MG63 (cell line): ENCODE results near the gene DGKI. TPM values are rescaled to one million over a fixed set of nuclear protein-coding genes. Genes with fewer than 3 reads are reported as not detected.
A peak's percentile ranks its signal among the peaks of the same experiment; 100 is the strongest.

Source experiments
- DNase-seq: peaks from one replicate; pipeline ENCODE4 v3.0.0-alpha.2; 2020
- H3K27me3 ChIP-seq: fragments of 250-450 bp; sonication (Bioruptor Pico); 2 replicates; pipeline ENCODE4 v1.5.1; 2020; ENCODE audit warnings: mild to moderate bottlenecking, moderate library complexity
- H3K36me3 ChIP-seq: fragments of 250-450 bp; sonication (Bioruptor Pico); 2 replicates; pipeline ENCODE4 v1.5.1; 2020; ENCODE audit warnings: mild to moderate bottlenecking, moderate library complexity
- H3K4me3 ChIP-seq: fragments of 250-450 bp; sonication (Bioruptor Pico); 2 replicates; pipeline ENCODE4 v1.5.1; 2020; ENCODE audit warnings: mild to moderate bottlenecking, moderate library complexity
- H3K9me3 ChIP-seq: fragments of 250-450 bp; sonication (Bioruptor Pico); 2 replicates; pipeline ENCODE4 v1.5.1; 2020; ENCODE audit warnings: mild to moderate bottlenecking, moderate library complexity
- total RNA-seq: library from RNA; depleted of rRNA; stranded (reverse); fragments of >200 nt; shearing (Covaris generic); gene quantifications from 2 replicates; pipeline ENCODE4 v1.2.3, GENCODE V29; 2014; ENCODE audit warnings: low replicate concordance

Gene DGKI
- total RNA-seq, 1 experiment from 2014 or later, result 0.43 TPM

DNA sequence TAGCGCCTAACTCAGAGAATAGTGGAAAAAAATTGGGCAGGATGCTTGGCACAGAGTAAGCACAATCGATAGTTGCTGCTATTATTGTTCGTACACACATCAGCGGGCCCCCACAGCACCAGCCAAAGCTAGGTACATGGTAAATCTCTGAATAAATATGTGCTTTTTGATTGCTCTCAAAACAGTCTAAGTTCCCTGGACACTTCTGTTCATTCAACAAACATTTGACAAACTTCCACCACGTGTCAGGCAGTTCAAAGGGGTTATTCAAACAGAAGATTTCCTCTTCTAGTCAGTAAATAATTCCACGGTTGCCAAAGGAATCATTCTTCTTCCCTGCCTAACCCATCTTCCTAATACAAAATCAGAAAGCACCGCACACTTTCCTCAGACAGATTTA is 150.8 kb downstream of the DGKI start:
- no peaks in the 10 kb centered on the region for H3K27me3 ChIP-seq
- no peak for DNase-seq
- no peak overlapping the region for H3K4me3 ChIP-seq

DNA sequence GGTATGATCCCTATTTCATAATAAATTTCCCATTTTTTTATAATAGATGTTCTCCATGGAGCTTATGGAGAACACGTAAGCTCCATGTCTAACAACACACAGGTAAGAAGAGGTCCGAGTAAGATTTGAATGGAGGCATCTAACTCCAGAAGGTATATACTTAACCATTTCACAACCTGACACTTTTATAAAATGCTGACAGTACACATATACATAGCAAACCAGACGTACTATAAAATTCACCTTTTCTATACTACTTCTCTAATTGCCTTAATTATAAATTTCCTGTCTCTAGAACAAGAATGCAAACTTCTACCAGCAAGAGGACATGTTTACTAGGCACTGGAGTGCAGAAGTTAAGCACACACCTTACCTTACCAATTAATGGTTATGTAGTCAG is 151.3 kb downstream of the DGKI start:
- H3K36me3 ChIP-seq, result no peaks in the 10 kb centered on the region
- H3K4me3 ChIP-seq, result no peak overlapping the region
- H3K27me3 ChIP-seq, result no peaks in the 10 kb centered on the region
- H3K9me3 ChIP-seq, result no peaks in the 10 kb centered on the region
- DNase-seq, result no peak

More for the DNA sequence above, 150.8 kb downstream of the DGKI start:
- H3K36me3 ChIP-seq, result no peaks in the 10 kb centered on the region
- no peaks in the 10 kb centered on the region for H3K9me3 ChIP-seq

DNA sequence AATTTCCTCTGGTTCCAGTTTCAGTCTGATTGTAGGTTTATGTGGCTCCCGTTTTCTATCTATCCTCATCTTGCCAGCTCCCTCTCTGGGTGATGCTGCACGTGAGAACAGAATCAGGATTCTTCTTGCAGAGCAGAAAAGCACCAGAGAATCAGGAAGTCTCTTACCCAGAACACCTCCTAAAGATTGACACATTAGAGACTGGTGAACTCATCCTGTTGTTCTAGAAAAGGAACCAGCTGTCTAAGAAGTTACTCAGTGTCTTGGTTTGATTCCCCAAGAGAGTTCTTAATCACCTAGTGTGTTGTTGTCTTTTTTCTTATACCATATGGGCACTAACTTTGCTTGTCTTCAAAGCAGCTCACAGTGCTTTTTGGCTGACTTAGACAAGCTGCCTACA is 152.4 kb downstream of the DGKI start:
- Histone ChIP-seq H3K9me3 (no peaks in the 10 kb centered on the region), H3K4me3 (no peak overlapping the region), H3K36me3 (no peaks in the 10 kb centered on the region), H3K27me3 (no peaks in the 10 kb centered on the region)
- DNase-seq, result no peak

DNA sequence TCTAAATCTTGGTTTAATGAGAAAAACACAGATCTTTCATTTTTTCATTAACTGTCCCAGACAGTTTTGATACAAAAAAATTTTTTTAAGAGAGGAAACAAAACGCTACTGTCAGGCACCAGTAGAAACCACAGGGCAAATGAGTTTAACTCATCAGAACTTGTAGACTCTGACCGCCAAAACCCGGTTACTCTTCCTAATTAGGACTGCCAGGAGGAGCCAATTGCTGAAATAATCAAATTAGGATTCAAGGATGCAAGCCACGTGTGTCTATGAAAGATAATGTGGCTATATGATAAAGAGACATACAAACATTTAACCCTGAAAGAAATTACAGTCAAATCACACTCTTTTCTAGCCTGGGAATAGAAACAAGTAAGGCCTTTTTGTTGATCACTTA is 154.4 kb downstream of the DGKI start:
- Histone ChIP-seq H3K27me3 (no peaks in the 10 kb centered on the region), H3K9me3 (no peaks in the 10 kb centered on the region), H3K36me3 (no peaks in the 10 kb centered on the region), H3K4me3 (no peak overlapping the region)
- DNase-seq, result no peak

DNA sequence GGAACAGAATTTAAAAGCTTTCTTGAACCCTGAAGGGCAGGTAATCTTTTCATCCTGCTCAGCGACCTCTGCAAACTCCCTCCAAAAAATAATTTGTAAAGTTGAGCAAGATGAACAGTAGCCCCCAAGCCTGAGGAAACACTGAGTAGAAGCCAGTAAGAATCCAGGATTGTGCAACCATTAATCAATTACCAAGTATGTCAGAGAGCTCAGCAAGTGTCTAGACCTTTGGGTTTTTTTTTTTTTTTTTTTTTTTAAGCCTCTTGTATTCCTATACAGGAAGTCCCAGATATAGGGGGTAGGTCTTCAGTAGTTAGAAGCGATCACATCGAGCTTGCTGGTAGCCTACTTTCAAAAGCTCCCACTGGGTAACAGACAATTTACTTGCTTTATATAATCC is 155.2 kb downstream of the DGKI start:
- Histone ChIP-seq H3K4me3 (no peak overlapping the region), H3K36me3 (no peaks in the 10 kb centered on the region), H3K9me3 (no peaks in the 10 kb centered on the region), H3K27me3 (no peaks in the 10 kb centered on the region)
- DNase-seq, result no peak

DNA sequence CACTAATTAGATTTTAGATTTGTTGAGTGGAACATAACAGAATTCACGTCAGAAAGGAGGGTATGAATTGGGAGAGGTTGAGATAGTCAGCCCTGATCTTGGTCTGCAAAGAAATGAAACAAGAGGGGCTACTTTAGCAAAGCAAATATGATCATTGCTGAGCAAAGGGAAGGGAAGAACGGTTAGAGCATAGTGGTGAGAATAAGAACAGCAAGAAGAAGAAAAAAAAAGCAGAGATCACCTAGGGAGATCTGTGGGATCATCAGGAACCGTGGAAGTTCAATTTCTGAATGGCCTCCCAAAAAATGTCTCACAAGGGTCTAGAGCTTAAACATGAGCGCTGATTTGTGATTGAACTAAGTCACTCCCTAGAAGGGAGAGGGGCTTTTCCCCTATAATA is 156.1 kb downstream of the DGKI start:
- Histone ChIP-seq H3K36me3 (no peaks in the 10 kb centered on the region), H3K9me3 (no peaks in the 10 kb centered on the region), H3K4me3 (no peak overlapping the region), H3K27me3 (no peaks in the 10 kb centered on the region)
- DNase-seq, result no peak

DNA sequence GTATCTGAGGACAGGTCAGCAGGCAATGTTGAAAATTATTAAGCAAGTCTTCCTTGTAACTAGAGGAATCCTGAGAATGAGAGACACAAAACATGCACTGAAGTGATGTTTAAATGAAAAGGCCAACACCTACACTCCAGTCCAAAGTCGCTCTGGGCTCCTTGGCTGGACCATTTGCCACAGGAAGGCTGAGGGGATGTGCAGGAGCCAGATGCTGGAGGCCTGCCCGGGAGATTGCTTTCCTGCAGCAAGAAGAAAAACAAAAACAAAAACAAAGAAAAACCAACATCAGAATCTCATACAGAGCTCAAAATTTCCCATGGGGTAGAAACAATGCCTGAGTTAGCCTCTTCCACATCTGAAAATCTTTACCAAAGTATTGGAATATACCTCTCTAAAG is 157.0 kb downstream of the DGKI start:
- no peak for DNase-seq
- Histone ChIP-seq H3K27me3 (no peaks in the 10 kb centered on the region), H3K9me3 (no peaks in the 10 kb centered on the region), H3K36me3 (no peaks in the 10 kb centered on the region), H3K4me3 (no peak overlapping the region)

DNA sequence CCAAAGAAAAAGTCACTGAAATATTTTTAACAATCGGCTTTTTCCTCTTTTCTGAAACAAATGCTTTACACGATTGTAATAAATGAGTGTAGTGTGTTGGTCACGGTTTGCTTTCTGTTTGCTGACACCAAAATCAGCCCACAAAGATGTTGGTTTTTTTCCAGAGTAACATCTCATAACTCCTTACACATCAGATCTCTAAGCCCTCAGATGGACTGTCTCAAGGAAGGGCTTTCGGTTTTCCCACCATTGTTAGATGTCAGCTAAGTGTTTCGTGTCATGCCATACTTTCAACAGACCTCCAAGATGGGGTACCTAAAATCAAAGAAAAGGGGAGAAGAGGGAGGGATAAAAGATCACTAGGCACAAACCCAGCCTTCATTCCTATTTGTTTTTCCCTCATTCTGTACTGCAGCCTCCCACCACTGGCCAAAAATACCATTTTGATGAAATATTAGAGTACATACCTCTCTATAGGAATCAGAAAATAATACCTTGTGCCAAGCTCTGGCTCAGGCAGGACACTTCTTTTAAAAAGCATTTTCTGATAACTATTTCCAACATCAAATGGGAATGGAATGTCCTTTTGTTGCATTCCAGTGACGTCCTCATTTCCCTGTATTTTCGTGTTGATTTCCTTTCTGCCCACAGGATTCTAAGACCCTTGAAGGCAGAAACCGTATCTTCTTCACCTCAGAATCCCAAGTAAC is 159.1 kb downstream of the DGKI start:
- DNase-seq, result peak; percentile 5
- Histone ChIP-seq H3K36me3 (no peaks in the 10 kb centered on the region), H3K9me3 (no peaks in the 10 kb centered on the region), H3K4me3 (no peak overlapping the region), H3K27me3 (no peaks in the 10 kb centered on the region)

DNA sequence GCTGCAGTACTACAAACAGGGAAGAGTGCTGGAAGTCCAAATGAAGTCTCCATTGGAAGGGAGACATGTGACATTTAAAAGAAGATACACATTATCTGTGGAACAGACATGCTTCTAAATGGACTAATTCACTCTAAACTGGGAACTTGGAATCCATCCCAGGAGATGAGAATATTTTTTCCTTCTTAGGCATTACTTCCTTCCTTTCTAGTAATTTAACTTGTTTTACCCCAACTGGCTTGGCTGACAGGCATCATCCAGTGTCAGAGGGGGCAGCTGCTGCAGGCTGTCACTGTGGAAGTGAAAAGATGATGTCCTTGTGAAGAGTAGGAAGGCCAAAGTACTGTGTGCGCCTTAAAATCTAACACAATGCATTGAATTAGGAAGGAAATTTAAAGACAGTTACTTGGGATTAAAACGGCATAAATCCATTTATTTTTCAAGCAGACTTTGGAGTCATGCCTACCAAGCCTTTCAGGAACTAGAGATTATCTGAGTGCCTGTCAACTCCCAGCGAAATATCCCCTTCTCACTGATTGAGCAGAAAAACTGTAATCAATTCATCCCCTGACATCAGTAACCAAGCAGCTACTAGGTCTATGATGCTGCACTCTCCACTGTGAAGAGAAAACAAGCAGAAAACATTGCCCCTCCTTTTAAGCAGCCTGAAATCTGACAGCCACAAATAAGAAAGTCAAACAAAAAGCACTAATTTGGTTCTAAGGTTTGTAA is 161.2 kb downstream of the DGKI start:
- no peaks in the 10 kb centered on the region for H3K9me3 ChIP-seq
- H3K27me3 ChIP-seq, result no peaks in the 10 kb centered on the region
- H3K36me3 ChIP-seq, result no peaks in the 10 kb centered on the region
- DNase-seq, result no peak
- H3K4me3 ChIP-seq, result no peak overlapping the region

DNA sequence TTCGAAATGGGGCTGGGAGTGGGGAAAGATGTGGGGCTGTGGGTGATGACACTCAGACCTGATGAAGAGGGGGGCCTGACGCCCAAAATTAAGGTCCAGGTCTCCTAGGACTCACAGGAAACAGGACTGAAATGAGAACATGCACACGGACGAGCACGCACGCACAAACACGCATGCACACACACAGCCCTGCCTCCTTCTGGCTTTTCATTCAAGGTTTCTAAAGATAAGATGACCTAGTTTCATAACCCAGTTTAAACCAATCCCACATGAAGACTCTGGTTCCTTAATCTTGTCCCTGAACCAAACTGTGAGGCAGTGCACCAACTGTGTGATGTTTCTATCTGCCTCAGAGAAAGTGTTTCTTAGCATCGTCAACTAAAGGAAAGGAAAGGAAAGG is 162.0 kb downstream of the DGKI start:
- no peak for DNase-seq
- H3K4me3 ChIP-seq, result no peak overlapping the region

DNA sequence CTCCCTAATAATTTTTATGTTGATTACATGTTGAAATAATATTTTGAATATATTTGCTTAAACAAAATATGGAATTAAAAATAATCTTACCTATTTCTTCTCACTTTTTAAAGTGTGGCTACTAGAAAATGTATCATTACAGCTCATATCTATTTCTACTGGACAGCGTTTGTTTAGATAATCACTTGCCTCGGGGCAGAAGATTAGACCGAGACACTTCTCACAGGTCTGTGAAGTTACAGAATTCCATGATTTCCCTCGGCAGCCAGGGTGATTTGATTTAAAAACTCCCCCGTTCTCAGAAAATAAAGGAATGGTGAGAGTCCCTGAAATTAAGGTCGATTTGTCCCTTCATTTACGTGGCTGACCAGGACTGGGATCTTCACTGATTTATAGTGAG is 162.5 kb downstream of the DGKI start:
- no peak overlapping the region for H3K4me3 ChIP-seq
- H3K9me3 ChIP-seq, result no peaks in the 10 kb centered on the region
- H3K36me3 ChIP-seq, result no peaks in the 10 kb centered on the region
- no peaks in the 10 kb centered on the region for H3K27me3 ChIP-seq
- no peak for DNase-seq

More for the DNA sequence above, 162.0 kb downstream of the DGKI start:
- H3K36me3 ChIP-seq, result no peaks in the 10 kb centered on the region
- H3K9me3 ChIP-seq, result no peaks in the 10 kb centered on the region
- H3K27me3 ChIP-seq, result no peaks in the 10 kb centered on the region

DNA sequence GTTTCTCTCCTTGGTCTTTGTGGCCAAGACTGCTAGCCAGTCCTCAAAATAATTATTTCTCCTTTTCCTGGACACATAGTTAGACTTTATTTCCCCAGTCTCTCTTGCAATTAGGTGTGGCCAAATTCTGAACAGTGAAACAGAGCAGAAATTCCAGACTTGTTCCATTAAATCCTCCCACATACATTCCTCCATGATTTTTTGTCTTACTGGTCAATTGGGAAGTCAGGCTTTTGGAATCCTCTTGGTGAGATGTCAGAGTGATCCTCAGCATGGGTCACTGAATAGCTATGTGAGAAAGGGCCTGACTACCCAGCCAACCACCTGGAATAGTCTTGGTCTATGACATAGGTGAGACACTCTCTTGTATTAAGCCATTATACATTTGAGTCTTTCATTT is 164.2 kb downstream of the DGKI start:
- Histone ChIP-seq H3K36me3 (no peaks in the 10 kb centered on the region), H3K9me3 (no peaks in the 10 kb centered on the region), H3K4me3 (no peak overlapping the region), H3K27me3 (no peaks in the 10 kb centered on the region)
- DNase-seq, result peak; percentile 48

DNA sequence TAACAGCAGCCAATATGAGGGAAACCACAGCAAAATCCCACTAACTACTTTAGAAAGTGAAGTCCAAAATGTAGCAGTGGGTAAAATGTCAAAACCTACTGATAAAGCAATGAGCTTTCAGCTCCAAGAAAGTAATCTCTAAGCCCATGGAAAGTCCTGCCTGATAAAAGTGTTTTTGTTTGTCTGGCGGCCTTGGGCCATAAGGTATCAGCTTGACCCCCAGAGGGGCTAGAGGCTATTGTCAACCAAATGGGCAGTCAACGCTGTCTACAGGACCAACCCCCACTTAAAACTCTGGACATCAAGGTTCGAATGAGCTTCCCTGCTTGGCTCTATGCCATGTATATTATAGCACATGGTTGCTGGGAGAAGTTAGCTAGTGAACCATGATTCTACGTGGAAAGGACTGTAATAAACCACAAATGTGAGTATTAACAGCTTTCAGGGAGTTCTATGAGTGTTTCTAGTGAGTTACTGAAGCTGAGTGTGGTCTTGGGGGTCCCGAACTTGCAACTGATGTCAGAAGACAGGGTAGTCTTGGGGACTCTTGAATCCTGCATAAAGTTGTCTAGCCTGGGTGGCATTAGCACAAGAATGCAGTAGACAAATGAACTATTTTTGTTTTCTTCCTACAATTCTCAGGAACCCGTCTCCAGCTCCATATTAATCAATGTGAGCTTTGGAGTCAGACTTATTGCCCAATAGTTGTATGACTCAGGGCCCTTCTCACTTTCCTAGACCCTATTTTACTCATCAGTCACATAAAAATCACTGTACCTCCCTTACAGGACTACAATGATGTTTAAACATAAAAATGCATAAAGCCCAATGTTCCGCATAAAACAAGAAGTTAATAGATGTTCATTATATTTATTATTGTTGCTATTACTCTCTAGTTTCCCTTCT is 164.9 kb downstream of the DGKI start:
- Histone ChIP-seq H3K4me3 (no peak overlapping the region), H3K9me3 (no peaks in the 10 kb centered on the region)
- DNase-seq, result peak; percentile 9

DNA sequence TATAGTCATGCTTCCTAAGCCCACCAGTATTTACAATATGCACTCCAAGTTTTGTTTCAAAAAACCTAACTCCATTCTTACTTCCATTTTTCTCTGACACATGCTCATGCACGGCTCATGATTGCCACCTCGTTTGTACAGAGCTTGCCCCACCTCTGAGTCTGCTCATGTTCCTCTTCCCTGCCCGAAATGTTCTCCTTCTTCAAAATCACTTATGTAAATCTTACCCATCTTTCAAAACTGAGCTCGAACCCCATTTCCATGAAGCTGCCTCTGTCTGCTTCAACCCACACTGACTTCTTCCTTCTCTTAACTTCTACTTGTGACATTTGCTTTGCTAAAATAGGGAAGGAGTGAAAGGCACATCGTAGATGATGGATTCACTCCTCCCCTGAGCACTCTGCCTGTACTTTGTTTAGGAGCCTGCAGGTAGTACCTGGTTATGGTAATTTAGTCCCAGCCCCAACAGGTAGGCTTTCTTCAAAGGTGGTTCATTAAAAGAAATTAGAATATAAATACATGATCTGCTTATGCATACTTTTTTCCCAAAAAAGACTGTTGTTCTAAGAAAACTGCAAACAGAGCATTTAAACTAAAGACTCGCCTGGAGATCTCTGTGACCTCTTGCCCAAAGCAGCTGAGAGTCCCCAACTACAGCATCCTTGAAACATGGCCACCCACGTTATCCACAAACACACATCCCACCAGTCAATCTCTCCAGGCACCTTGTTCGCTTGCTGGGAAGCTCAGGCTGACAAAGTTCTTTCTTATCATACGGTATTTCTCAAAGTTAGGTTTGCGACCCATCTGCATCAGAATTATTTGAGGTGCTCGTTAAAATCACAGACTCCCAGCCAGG is 172.0 kb downstream of the DGKI start:
- DNase-seq, result no peak
- H3K36me3 ChIP-seq, result no peaks in the 10 kb centered on the region
- no peak overlapping the region for H3K4me3 ChIP-seq
- H3K9me3 ChIP-seq, result no peaks in the 10 kb centered on the region
- H3K27me3 ChIP-seq, result no peaks in the 10 kb centered on the region

More for the DNA sequence above, 164.9 kb downstream of the DGKI start:
- Histone ChIP-seq H3K27me3 (no peaks in the 10 kb centered on the region), H3K36me3 (no peaks in the 10 kb centered on the region)

DNA sequence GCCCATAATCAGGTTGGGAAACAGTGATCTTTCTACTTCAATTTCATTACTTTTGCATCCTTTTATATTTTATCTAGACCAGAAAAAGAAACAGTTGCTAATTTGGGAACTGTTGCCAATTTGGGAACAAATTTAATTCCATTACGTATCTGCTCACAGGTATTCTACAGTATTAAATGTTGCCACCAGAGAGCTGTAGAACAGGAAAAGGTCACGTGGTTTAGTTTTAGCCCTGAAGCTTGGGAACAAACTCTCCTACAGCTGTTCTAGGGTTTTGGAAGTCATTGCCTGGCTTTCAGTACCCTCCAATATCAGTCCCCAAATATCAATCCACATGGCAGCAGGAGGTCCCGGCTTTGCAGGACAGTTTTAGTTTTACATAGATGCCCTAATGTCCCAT is 172.7 kb downstream of the DGKI start:
- Histone ChIP-seq H3K4me3 (no peak overlapping the region), H3K36me3 (no peaks in the 10 kb centered on the region), H3K27me3 (no peaks in the 10 kb centered on the region), H3K9me3 (no peaks in the 10 kb centered on the region)
- DNase-seq, result no peak

DNA sequence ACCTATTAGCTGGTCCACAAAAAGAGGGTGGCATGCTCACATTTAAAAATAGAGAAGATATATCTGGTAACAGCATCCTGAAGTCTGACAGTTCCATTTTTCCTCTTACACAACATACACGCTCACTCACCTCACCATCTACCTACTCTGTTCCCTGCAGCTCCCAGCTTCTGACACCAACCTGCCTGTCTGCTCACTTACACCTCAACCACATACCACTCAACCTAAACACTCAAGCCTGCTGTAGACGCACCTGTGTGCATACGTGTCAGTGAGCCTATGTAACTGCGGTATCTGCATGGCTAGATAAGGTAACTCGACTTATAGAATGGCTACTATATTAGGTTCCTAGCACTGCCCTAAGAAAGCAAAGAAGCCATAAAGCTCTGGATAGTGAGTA is 174.9 kb downstream of the DGKI start:
- Histone ChIP-seq H3K4me3 (no peak overlapping the region), H3K9me3 (no peaks in the 10 kb centered on the region; the same call in 1 of the 2 replicates), H3K36me3 (no peaks in the 10 kb centered on the region), H3K27me3 (no peaks in the 10 kb centered on the region)
- no peak for DNase-seq
